GM12801 (cell line): ENCODE results near the gene SPACDR.

Experiments
- CTCF ChIP-seq: IDR thresholded peaks from one replicate; pipeline ENCODE4 v1.5.1; 2011; ENCODE audit warnings: control low read depth; ENCODE audit not compliant: insufficient read length; ENCODE audit errors: extremely low read depth

The SPACDR gene

GRCh38 chr7:100465702-100466311, 1.7 kb upstream of the SPACDR start:
- TF ChIP-seq CTCF = no peak

GRCh38 chr7:100465299-100465698, 1.2 kb upstream of the SPACDR start:
- no peak for TF ChIP-seq CTCF

DNA sequence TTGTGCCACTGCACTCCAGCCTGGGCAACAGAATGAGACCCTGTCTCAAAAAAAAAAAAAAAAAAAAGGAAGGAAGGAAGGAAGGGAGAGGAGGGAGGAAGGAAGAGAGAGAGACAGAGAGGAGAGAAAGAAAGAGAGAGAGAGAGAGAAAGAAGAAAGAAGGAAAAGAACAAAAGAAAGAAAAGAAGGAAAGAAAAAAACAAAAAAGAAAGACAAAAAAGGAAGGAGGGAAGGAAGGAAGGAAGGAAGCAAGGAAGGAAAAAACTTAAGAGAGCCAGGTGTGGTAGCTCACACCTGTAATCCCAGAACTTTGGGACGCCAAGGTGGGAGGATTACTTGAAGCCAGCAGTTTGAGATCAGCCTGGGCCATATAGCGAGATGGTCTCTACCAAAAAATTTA, 731 bp upstream of the SPACDR start:
- no peak for TF ChIP-seq CTCF

- TF ChIP-seq CTCF = no peak
Measured at GRCh38 chr7:100457033-100457432, 7.0 kb downstream of the SPACDR start.

DNA sequence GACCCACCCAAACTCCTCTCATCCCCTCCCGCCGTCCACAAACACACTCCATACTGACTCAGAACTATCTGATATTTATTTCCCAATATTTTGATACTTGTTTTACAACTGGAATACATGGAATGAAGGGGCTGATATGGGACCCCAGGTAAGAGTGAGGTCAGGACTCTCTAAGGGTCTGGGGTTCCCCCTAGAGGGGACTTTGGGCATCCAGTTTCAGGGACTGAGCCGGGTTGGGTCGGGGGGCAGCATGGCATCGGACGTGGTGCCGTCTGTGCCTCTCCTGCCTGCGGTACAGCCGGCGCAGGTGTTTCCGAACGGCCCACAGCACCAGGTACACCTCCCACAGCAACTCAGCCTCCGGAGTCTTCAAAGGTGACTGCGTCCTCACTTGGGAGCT, 7.5 kb downstream of the SPACDR start:
- no peak for TF ChIP-seq CTCF

GRCh38 chr7:100455206-100455605, 8.9 kb downstream of the SPACDR start:
- no peak for TF ChIP-seq CTCF

- TF ChIP-seq CTCF = no peak
Measured at GRCh38 chr7:100452513-100452912, 11.5 kb downstream of the SPACDR start.
